ENCODE data around the gene FILIP1L.

- TF ChIP-seq GATA2 (IDR thresholded peaks at IDR 0.05; ENCODE audit: low read depth, low read length) (no peak), GATA3 (IDR thresholded peaks at IDR 0.05; ENCODE audit: low read depth, low read length) (no peak)
Measured at GRCh38 chr3:100107221-100107814, 7.0 kb downstream of the FILIP1L start.

Measured in SH-SY5Y (cell line).